Erythroblast (primary cell): ENCODE data around the gene SRM.

ENCODE experiments used
- GATA1 ChIP-seq: IDR thresholded peaks from 2 replicates; pipeline ENCODE4 v1.6.1; 2011; ENCODE audit warnings: low read depth, mild to moderate bottlenecking, control low read depth, low read length, moderate library complexity
- POLR2A ChIP-seq: IDR thresholded peaks from 2 replicates; pipeline ENCODE4 v1.6.1; 2011; ENCODE audit warnings: mild to moderate bottlenecking, low read length

DNA sequence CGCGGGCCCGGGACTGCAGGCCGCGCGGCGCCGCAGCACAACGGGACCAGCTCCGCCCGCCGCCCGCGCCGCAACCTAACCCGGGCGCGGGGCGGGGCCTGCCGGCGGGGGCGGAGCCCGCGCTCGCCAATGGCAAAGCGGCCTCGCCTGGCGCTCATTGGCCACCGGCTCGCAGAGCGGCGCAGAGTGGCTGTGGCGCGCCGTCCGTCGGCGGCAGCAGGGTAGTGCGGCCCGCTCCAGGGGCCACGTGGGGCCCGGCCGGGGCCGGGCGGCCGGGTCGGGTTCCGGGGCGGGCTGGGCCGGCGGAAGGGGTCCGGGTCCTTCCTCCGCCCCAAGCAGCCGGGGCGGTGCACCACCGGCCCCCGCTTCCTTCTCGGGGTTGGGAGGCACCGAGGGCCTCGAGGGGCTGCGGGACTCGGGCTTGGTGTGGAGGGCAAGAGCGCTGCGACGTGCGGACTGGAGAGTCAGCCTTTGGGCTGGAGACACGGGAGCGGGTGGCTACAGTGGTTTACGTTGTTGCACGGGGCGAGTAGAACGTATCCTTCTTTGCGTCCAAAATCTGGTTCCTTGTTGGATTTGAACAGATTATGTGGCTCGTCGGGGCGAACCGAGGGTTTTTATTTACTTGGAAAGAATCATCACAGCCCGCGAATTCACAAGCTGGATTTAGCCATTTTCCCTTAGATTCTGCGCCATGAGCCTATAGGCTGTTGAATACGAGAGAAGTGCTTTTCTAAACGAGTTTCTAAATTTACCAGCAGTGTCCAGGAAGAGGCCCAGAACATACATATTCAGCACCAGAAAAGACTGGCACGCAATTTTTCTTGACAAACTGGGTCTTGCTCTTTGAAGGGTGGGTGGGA lies at the start of gene SRM:
- no peak for TF ChIP-seq GATA1
- peak; percentile 78 for TF ChIP-seq POLR2A
